Measurements from ENCODE around the gene FHAD1. TPM values are rescaled to one million over a fixed set of nuclear protein-coding genes. Genes with fewer than 3 reads are reported as not detected.
"Not testable (repeated sequence)": the region's sequence is repeated elsewhere in the genome, so short reads cannot be mapped to it uniquely, and the experiment has no call there.

Gene FHAD1
- total RNA-seq, 1 experiment from 2014 or later, result 3.5 TPM

DNA sequence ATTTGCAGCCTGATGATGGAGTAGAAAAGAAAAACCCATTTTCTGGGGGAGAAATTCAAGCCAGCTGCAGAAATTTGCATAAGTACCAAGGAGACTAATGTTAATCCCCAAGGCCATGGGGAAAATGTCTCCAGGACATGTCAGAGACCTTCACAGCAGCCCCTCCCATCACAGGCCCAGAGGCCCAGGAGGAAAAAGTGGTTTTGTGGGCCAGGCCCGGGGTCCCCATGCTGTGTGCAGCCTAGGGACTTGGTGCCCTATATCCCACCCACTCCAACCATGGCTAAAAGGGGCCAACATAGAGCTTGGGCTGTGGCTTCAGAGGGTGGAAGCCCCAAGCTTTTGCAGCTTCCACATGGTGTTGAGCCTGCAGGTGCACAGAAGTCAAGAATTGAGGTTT lies 59.3 kb downstream of the FHAD1 start:
- H3K9me2 ChIP-seq (ENCODE audit: insufficient read depth), result not testable (repeated sequence)

DNA sequence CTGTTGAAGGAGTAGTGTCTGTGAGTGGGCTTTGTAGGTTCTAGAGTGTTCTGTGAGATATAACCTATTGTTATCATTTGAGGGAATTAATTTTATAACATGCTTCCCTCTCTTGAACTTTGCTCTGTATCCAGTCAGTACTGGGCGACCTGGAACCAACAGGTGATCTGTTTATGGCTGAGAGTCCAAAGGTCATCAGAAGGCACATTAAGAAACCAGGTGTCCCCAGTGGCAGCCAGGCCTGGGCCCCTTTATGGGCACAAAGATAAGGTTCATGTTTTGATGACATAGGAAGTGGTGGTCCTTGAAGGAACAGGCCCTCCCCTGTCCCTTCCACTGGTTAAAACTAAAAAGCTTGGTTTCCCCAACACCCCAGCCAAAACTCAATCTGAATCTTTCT lies 61.1 kb downstream of the FHAD1 start:
- TF ChIP-seq, protein P1, sequence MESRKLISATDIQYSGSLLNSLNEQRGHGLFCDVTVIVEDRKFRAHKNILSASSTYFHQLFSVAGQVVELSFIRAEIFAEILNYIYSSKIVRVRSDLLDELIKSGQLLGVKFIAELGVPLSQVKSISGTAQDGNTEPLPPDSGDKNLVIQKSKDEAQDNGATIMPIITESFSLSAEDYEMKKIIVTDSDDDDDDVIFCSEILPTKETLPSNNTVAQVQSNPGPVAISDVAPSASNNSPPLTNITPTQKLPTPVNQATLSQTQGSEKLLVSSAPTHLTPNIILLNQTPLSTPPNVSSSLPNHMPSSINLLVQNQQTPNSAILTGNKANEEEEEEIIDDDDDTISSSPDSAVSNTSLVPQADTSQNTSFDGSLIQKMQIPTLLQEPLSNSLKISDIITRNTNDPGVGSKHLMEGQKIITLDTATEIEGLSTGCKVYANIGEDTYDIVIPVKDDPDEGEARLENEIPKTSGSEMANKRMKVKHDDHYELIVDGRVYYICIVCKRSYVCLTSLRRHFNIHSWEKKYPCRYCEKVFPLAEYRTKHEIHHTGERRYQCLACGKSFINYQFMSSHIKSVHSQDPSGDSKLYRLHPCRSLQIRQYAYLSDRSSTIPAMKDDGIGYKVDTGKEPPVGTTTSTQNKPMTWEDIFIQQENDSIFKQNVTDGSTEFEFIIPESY (IDR thresholded peaks at IDR 0.05; ENCODE audit: extremely low read depth, insufficient replicate concordance, low read length), result no peak
- TF ChIP-seq, protein P2, sequence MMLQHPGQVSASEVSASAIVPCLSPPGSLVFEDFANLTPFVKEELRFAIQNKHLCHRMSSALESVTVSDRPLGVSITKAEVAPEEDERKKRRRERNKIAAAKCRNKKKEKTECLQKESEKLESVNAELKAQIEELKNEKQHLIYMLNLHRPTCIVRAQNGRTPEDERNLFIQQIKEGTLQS (IDR thresholded peaks at IDR 0.05), result no peak
- TF ChIP-seq TCF7L2 (IDR thresholded peaks at IDR 0.05; ENCODE audit: borderline replicate concordance, extremely low read depth, insufficient read depth, insufficient read length), result no peak
- no peak for TF ChIP-seq YY1 (IDR thresholded peaks at IDR 0.05; ENCODE audit: extremely low read depth, insufficient replicate concordance, low read depth, low read length)
- no peak for TF ChIP-seq RAD21 (IDR thresholded peaks at IDR 0.05; ENCODE audit: low read depth)
- no peak for TF ChIP-seq EGR1 (IDR thresholded peaks at IDR 0.05; ENCODE audit: low read depth)
- Histone ChIP-seq H3K9ac (ENCODE audit: low read length) (no peak overlapping the region), H3K79me2 (ENCODE audit: insufficient read depth, low read length) (no peaks in the 10 kb centered on the region), H3K27me3 (ENCODE audit: insufficient read depth, low read length) (no peaks in the 10 kb centered on the region), H3K36me3 (ENCODE audit: control insufficient read depth in 1 of 2, insufficient read depth in 2 of 2, low read length in 2 of 2) (no peaks in the 10 kb centered on the region), H2AFZ (ENCODE audit: low read depth, low read length, poor library complexity, severe bottlenecking) (no peak overlapping the region), H3K4me2 (ENCODE audit: low read length) (no peak overlapping the region), H3K4me1 (ENCODE audit: control insufficient read depth in 1 of 2, insufficient read depth in 2 of 2, low read length in 2 of 2) (peaks cover 0 to 6% of the 10 kb centered on the region in 2 experiments; a peak in 2 of 4 replicates), H4K20me1 (ENCODE audit: insufficient read depth) (no peaks in the 10 kb centered on the region), H3K9me3 (ENCODE audit: control insufficient read depth in 1 of 2, insufficient read depth in 1 of 2, low read depth in 1 of 2, low read length in 2 of 2) (no peaks in the 10 kb centered on the region), H3K9me2 (ENCODE audit: insufficient read depth) (no peaks in the 10 kb centered on the region), H3K4me3 (replicated peaks in 1 of 2; ENCODE audit: low read depth in 1 of 2, low read length in 2 of 2) (no peak overlapping the region), H3K27ac (ENCODE audit: low read depth, low read length) (no peak overlapping the region)
- CTCF ChIA-PET, result interaction anchor here (1.5 kb wide), 1 partner anchor 15 kb away, joined by 5 read pairs; no protein-coding TSS in a partner anchor
- BruUV-seq (replicated peaks), result no TSS peak
- intact Hi-C loops (cut with micrococcal nuclease), result loop anchor here (10.0 kb wide), 1 partner anchor 743 kb away; no protein-coding TSS in a partner anchor
- ATAC-seq (no peak), DNase-seq (ENCODE audit: low read depth, low spot score) (no peak)
- POLR2A ChIA-PET, result no interaction called here
- RAD21 ChIA-PET (ENCODE audit: low non-redundant PET in 1 of 2, low total read pairs in 2 of 2, uncharacterized antibody in 2 of 2, unreplicated experiment in 2 of 2), result no interaction called here

More for the DNA sequence above, 59.3 kb downstream of the FHAD1 start:
- CTCF ChIA-PET; H3K4me1 ChIP-seq (ENCODE audit: control insufficient read depth in 1 of 2, insufficient read depth in 2 of 2, low read length in 2 of 2); H3K4me2 ChIP-seq (ENCODE audit: low read length); H2AFZ ChIP-seq (ENCODE audit: low read depth, low read length, poor library complexity, severe bottlenecking); DNase-seq (ENCODE audit: low read depth, low spot score); H3K4me3 ChIP-seq (replicated peaks in 1 of 2; ENCODE audit: low read depth in 1 of 2, low read length in 2 of 2); RAD21 ChIA-PET (ENCODE audit: low non-redundant PET in 1 of 2, low total read pairs in 2 of 2, uncharacterized antibody in 2 of 2, unreplicated experiment in 2 of 2); H3K27ac ChIP-seq (ENCODE audit: low read depth, low read length); H3K27me3 ChIP-seq (ENCODE audit: insufficient read depth, low read length); H4K20me1 ChIP-seq (ENCODE audit: insufficient read depth); POLR2A ChIA-PET; ATAC-seq; BruUV-seq (replicated peaks); H3K79me2 ChIP-seq (ENCODE audit: insufficient read depth, low read length); H3K9ac ChIP-seq (ENCODE audit: low read length); H3K36me3 ChIP-seq (ENCODE audit: control insufficient read depth in 1 of 2, insufficient read depth in 2 of 2, low read length in 2 of 2); H3K9me3 ChIP-seq (ENCODE audit: control insufficient read depth in 1 of 2, insufficient read depth in 1 of 2, low read depth in 1 of 2, low read length in 2 of 2): not testable (repeated sequence)
- intact Hi-C loops (cut with micrococcal nuclease), result loop anchor here (10.0 kb wide), 1 partner anchor 742 kb away; no protein-coding TSS in a partner anchor

All from HCT116 (cell line).